Mesendoderm (in vitro differentiated cells): ENCODE results near the gene TMEM154.

Source experiments
- DNase-seq: peaks from one replicate; pipeline ENCODE4 v3.0.0; 2013
- H2AK5ac ChIP-seq: 2 replicates; pipeline ENCODE4 v1.6.1; 2013; ENCODE audit warnings: low read length, inconsistent platforms
- H2BK120ac ChIP-seq: 2 replicates; pipeline ENCODE4 v1.6.1; 2013; ENCODE audit warnings: low read depth, mild to moderate bottlenecking, low read length, moderate library complexity, mixed read lengths
- H2BK15ac ChIP-seq: replicated peaks from 2 replicates; pipeline ENCODE4 v1.6.1; 2013; ENCODE audit warnings: low read depth, mild to moderate bottlenecking, moderate library complexity
- H2BK5ac ChIP-seq: 2 replicates; pipeline ENCODE4 v1.6.1; 2013; ENCODE audit warnings: low read length, inconsistent platforms
- H3K18ac ChIP-seq: 2 replicates; pipeline ENCODE4 v1.6.1; 2013; ENCODE audit warnings: mild to moderate bottlenecking, low read length, mixed read lengths
- H3K23ac ChIP-seq: one replicate; pipeline ENCODE4 v1.6.1; 2013; ENCODE audit warnings: low read length
- H3K27ac ChIP-seq: 2 replicates; pipeline ENCODE4 v1.5.1; 2013; ENCODE audit warnings: low read depth, mild to moderate bottlenecking, inconsistent platforms, low read length, moderate library complexity
- H3K27me3 ChIP-seq: 2 replicates; pipeline ENCODE4 v1.6.1; 2013; ENCODE audit warnings: low read length, control low read depth, mild to moderate bottlenecking, inconsistent platforms; ENCODE audit not compliant: insufficient read depth, poor library complexity
- H3K36me3 ChIP-seq: 2 replicates; pipeline ENCODE4 v1.6.1; 2013; ENCODE audit warnings: low read length, inconsistent platforms; ENCODE audit not compliant: control insufficient read depth, insufficient read depth
- H3K4ac ChIP-seq: one replicate; pipeline ENCODE4 v1.6.1; 2013; ENCODE audit warnings: low read depth, mild to moderate bottlenecking, low read length, moderate library complexity
- H3K4me1 ChIP-seq: 2 replicates; pipeline ENCODE4 v1.6.1; 2013; ENCODE audit warnings: low read depth, low read length, inconsistent platforms; ENCODE audit not compliant: control insufficient read depth
- H3K4me2 ChIP-seq: 2 replicates; pipeline ENCODE4 v1.6.1; 2013; ENCODE audit warnings: low read length
- H3K4me3 ChIP-seq: 2 replicates; pipeline ENCODE4 v1.5.1; 2013; ENCODE audit warnings: mild to moderate bottlenecking, low read length
- H3K56ac ChIP-seq: one replicate; pipeline ENCODE4 v1.6.1; 2013; ENCODE audit warnings: low read length
- H3K79me1 ChIP-seq: 2 replicates; pipeline ENCODE4 v1.6.1; 2013; ENCODE audit warnings: low read length, inconsistent platforms
- H3K79me2 ChIP-seq: 2 replicates; pipeline ENCODE4 v1.6.1; 2013; ENCODE audit warnings: mild to moderate bottlenecking, low read length; ENCODE audit not compliant: control insufficient read depth, insufficient read depth
- H3K9ac ChIP-seq: 2 replicates; pipeline ENCODE4 v1.6.1; 2013; ENCODE audit warnings: low read length, inconsistent platforms
- H4K5ac ChIP-seq: one replicate; pipeline ENCODE4 v1.6.1; 2013; ENCODE audit warnings: low read length
- H4K8ac ChIP-seq: one replicate; pipeline ENCODE4 v1.6.1; 2013; ENCODE audit warnings: low read depth, mild to moderate bottlenecking, control low read depth, low read length, moderate library complexity
- WGBS: extraction: QIAGEN DNeasy Blood & Tissue Kit; methylation state at CpG from one replicate; pipeline ENCODE4 v1.1.7; 2013; ENCODE audit warnings: low lambda C conversion rate, missing lambda C conversion rate; ENCODE audit not compliant: insufficient coverage; ENCODE audit errors: extremely low coverage; 5-methylcytosine and 5-hydroxymethylcytosine counted together

Gene TMEM154

GRCh38 chr4:152672206-152673092 is 7.3 kb downstream of the TMEM154 start:
- Histone ChIP-seq H3K4me3 (no peak overlapping the region), H3K4me2 (no peak overlapping the region), H2AK5ac (no peak overlapping the region), H3K4me1 (peaks cover 14% of the 10 kb centered on the region), H3K27ac (no peak overlapping the region), H3K79me2 (peaks cover 3% of the 10 kb centered on the region), H3K9ac (no peak overlapping the region), H3K18ac (no peak overlapping the region), H3K79me1 (peaks cover 7% of the 10 kb centered on the region), H3K23ac (no peak overlapping the region), H2BK120ac (no peak overlapping the region), H3K36me3 (no peaks in the 10 kb centered on the region), H3K4ac (no peak overlapping the region), H2BK5ac (no peak overlapping the region), H3K56ac (no peak overlapping the region), H4K8ac (no peak overlapping the region), H4K5ac (no peak overlapping the region), H3K27me3 (no peaks in the 10 kb centered on the region), H2BK15ac (no peak overlapping the region)
- DNase-seq, result peak; percentile 33
- no CpG with 5 or more reads among the region's 4 CpGs for WGBS

GRCh38 chr4:152668338-152668964 is 11.3 kb downstream of the TMEM154 start:
- Histone ChIP-seq H2BK120ac (peak overlapping the region; percentile 1), H3K4me3 (no peak overlapping the region), H3K18ac (peak overlapping the region; percentile 52), H3K36me3 (no peaks in the 10 kb centered on the region), H3K27ac (no peak overlapping the region), H4K5ac (no peak overlapping the region), H3K27me3 (no peaks in the 10 kb centered on the region), H3K4me2 (no peak overlapping the region), H3K23ac (no peak overlapping the region), H2BK15ac (no peak overlapping the region), H3K4me1 (peaks cover 12% of the 10 kb centered on the region), H3K4ac (no peak overlapping the region), H3K79me1 (peaks cover 5% of the 10 kb centered on the region), H3K9ac (no peak overlapping the region), H4K8ac (peak overlapping the region; percentile 90), H3K56ac (peak overlapping the region; percentile 17), H2AK5ac (no peak overlapping the region), H2BK5ac (no peak overlapping the region), H3K79me2 (no peaks in the 10 kb centered on the region)
- DNase-seq, result no peak
- WGBS, result no CpG with 5 or more reads among the region's 11 CpGs

- Histone ChIP-seq H3K4me3 (no peak overlapping the region), H3K4ac (no peak overlapping the region), H3K18ac (no peak overlapping the region), H2AK5ac (no peak overlapping the region), H3K4me2 (no peak overlapping the region), H3K9ac (no peak overlapping the region), H2BK5ac (no peak overlapping the region), H3K56ac (no peak overlapping the region), H3K4me1 (peaks cover 12% of the 10 kb centered on the region), H3K79me1 (peaks cover 5% of the 10 kb centered on the region), H4K5ac (no peak overlapping the region), H3K36me3 (no peaks in the 10 kb centered on the region), H2BK15ac (no peak overlapping the region), H3K27me3 (no peaks in the 10 kb centered on the region), H3K23ac (no peak overlapping the region), H3K27ac (no peak overlapping the region), H2BK120ac (no peak overlapping the region), H4K8ac (no peak overlapping the region), H3K79me2 (no peaks in the 10 kb centered on the region)
- no peak for DNase-seq
- no CpG with 5 or more reads among the region's 3 CpGs for WGBS
Observed at GRCh38 chr4:152667781-152668180, 12.0 kb downstream of the TMEM154 start.

- H4K8ac ChIP-seq, result no peak overlapping the region
- no peak overlapping the region for H3K9ac ChIP-seq
- H3K36me3 ChIP-seq, result no peaks in the 10 kb centered on the region
- no peak overlapping the region for H4K5ac ChIP-seq
- no peak overlapping the region for H3K4me3 ChIP-seq
- no peaks in the 10 kb centered on the region for H3K79me2 ChIP-seq
- no peak overlapping the region for H3K27ac ChIP-seq
- no CpG with 5 or more reads among the region's 6 CpGs for WGBS
- no peak overlapping the region for H2BK5ac ChIP-seq
- no peak overlapping the region for H3K56ac ChIP-seq
- H2BK120ac ChIP-seq, result no peak overlapping the region
- peaks cover 10% of the 10 kb centered on the region for H3K4me1 ChIP-seq
- no peak overlapping the region for H2BK15ac ChIP-seq
- no peak overlapping the region for H3K18ac ChIP-seq
- H3K27me3 ChIP-seq, result no peaks in the 10 kb centered on the region
- no peak overlapping the region for H3K4ac ChIP-seq
- H3K23ac ChIP-seq, result no peak overlapping the region
- H3K79me1 ChIP-seq, result peaks cover 5% of the 10 kb centered on the region
- no peak overlapping the region for H2AK5ac ChIP-seq
- H3K4me2 ChIP-seq, result no peak overlapping the region
- no peak for DNase-seq
Observed at GRCh38 chr4:152666946-152667345, 12.9 kb downstream of the TMEM154 start.

- Histone ChIP-seq H2BK120ac (no peak overlapping the region), H3K4me3 (no peak overlapping the region), H3K79me1 (peaks cover 2% of the 10 kb centered on the region), H2AK5ac (no peak overlapping the region), H3K4me1 (peaks cover 10% of the 10 kb centered on the region), H3K36me3 (no peaks in the 10 kb centered on the region), H3K27me3 (no peaks in the 10 kb centered on the region), H2BK5ac (no peak overlapping the region), H4K8ac (no peak overlapping the region), H3K79me2 (no peaks in the 10 kb centered on the region), H3K4me2 (no peak overlapping the region), H3K4ac (no peak overlapping the region), H4K5ac (peak overlapping the region; percentile 21), H2BK15ac (no peak overlapping the region), H3K18ac (no peak overlapping the region), H3K9ac (no peak overlapping the region), H3K27ac (no peak overlapping the region), H3K23ac (no peak overlapping the region), H3K56ac (no peak overlapping the region)
- WGBS, result no CpG with 5 or more reads among the region's 7 CpGs
- no peak for DNase-seq
Observed at GRCh38 chr4:152665691-152666395, 14.0 kb downstream of the TMEM154 start.
